ENCODE data around the gene LHPP. TPM values are rescaled to one million over a fixed set of nuclear protein-coding genes. Genes with fewer than 3 reads are reported as not detected.

Gene LHPP
- total RNA-seq, 1 donor from 2014 or later = 12.1 TPM

DNA sequence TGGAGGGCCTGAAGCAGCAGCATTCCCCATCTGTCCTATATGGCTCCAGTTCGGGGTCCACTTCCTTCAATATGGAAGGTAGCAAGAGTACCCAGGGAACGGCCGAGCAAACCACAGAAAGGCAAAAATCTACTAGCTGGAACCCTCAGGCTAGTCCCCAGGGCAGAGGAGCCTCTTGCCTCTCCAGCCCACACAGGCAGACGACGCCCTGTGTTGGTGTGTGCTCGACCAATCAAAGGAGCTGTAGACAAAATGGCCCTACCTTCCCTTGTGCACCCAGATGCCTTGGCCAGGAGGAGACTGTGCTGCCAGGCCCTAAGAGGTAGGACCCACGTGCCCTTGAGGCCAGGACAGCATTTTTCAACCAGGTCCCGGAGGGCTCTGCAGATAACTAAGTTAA lies 191.1 kb downstream of the LHPP start:
- TF ChIP-seq, protein P1, sequence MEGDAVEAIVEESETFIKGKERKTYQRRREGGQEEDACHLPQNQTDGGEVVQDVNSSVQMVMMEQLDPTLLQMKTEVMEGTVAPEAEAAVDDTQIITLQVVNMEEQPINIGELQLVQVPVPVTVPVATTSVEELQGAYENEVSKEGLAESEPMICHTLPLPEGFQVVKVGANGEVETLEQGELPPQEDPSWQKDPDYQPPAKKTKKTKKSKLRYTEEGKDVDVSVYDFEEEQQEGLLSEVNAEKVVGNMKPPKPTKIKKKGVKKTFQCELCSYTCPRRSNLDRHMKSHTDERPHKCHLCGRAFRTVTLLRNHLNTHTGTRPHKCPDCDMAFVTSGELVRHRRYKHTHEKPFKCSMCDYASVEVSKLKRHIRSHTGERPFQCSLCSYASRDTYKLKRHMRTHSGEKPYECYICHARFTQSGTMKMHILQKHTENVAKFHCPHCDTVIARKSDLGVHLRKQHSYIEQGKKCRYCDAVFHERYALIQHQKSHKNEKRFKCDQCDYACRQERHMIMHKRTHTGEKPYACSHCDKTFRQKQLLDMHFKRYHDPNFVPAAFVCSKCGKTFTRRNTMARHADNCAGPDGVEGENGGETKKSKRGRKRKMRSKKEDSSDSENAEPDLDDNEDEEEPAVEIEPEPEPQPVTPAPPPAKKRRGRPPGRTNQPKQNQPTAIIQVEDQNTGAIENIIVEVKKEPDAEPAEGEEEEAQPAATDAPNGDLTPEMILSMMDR (conservative IDR thresholded peaks at IDR 0.05; ENCODE audit: low read depth, low read length) = no peak
- DNase-seq (ENCODE audit: low read depth) = no peak
- no peak overlapping the region for H3K4me3 ChIP-seq (ENCODE audit: low read depth, low read length)

DNA sequence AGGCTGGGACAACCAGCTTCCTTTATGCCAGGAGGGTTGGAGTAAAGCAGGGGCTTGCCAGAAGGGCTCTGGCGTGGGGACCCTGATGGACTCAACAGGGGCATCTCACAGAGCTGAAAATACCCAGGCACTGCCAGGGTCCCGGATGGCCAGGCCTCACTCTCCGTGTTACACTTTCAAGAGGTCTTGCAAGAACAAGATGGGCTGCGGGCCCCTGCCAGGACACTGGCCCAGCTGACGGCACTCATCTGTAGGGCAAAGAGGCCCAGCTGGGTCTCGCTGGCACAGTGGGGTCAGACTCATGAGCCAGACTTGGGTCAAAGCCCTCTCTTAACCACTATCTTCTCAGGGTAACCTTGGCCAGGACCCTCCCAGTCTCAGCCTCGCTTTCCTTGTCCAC lies 191.7 kb downstream of the LHPP start:
- H3K4me3 ChIP-seq (ENCODE audit: low read depth, low read length) = no peak overlapping the region
- TF ChIP-seq, protein P1 (conservative IDR thresholded peaks at IDR 0.05; ENCODE audit: low read depth, low read length) = no peak
- DNase-seq (ENCODE audit: low read depth) = no peak

DNA sequence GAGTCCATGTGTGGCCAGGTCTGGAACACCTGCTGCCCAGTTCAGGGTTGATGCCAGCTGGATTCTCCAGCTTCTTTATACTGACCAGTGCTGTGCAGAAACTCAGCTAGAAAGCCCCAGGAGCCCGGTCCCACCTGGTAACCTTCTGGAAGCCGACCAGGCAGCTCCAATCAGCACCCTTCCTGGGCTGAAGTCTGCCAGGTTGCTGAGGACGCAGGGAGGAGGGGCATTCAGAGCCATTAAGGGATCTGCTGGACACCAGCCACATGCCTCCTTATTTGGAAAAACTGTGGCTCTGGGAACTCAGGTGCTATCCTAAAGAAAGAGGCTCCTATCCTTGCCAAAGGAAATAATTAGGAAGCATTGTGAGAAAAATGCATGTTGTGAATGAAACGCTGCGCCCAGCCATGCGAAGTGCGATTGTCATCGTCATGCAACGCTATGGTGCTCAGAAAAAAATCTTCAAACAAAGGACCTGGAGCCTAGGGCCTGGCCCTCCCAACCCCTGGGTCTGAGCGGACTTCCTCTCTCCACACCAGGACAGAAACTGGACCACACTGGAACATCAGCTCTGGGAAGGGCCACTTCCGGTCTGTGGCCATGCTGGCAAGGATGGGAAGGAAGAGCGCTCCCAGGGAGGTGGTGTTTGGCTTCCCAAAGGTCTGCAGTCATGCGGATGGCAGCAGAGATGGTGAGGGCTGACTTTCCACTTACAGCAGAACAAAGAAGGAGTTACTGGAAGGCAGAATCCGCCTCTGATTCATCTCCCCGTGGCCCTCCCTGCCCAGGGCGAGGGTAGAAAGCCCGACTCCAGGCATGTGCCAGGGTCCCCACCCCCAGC lies 192.4 kb downstream of the LHPP start:
- no peak overlapping the region for H3K4me3 ChIP-seq (ENCODE audit: low read depth, low read length)
- no peak for DNase-seq (ENCODE audit: low read depth)
- TF ChIP-seq, protein P1 (conservative IDR thresholded peaks at IDR 0.05; ENCODE audit: low read depth, low read length) = no peak

DNA sequence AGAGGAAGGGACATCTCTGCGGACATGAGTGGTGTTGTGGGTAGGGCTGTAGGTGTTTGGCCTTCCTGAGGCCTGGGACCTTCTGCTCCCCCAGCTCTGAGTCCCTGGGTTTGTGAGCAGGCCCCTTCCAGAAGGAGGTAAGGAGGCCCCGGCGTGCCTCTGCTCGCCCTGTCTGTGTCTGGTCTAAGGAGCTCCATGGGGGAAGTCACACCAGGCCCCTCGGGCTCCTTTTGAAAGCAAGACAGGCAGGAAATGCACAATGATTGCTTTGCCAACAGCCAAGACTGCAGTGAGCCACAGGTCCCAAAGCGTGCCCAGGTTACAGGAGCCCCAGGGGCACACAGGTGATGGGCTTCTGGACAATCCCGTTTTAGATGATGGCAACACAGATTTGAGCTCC lies 193.1 kb downstream of the LHPP start:
- TF ChIP-seq, protein P1 (conservative IDR thresholded peaks at IDR 0.05; ENCODE audit: low read depth, low read length) = no peak
- H3K4me3 ChIP-seq (ENCODE audit: low read depth, low read length) = no peak overlapping the region
- no peak for DNase-seq (ENCODE audit: low read depth)

DNA sequence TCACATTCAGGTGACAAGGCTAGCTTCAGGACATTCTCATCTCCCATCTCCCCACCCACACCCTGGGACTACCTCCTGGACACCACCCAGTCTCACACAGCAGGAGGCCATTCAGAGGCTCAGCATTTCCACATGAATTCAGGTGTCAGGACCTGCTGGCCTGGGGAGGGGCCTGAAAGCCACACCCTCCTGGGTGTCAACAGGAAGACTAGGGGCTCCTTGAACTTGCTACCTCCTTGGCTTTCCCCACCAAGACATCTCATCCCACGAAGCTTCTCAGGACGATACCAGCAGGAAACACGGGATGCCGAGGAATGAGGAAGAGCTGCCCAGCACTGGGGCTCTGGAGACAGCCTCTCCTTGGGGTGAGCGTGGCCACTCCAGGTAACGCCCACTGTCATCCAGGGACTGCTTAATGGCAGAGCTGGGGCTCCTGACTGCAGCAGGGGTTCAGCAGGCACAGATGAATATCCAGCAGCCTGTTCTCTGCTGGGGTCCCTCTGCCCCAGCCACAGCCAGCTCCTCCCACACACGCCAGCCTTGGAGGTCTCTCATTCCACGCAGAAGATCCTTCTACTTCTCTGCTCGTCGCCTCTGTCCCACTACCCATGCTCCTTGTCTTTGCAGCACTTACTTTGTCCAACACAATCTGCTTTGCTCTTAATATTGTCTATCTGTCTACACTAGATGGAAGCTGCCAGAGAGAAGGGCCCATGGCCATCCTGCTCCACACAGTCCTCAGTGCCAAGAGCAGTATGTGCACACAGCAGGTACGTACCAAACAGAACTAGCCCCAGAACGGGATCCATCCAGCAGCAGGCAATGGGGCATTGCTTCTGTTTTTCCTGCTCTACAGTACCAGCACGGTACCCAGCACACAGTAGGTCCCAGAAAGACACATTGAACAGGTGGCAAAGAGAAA lies 193.8 kb downstream of the LHPP start:
- H3K4me3 ChIP-seq (ENCODE audit: low read depth, low read length) = no peak overlapping the region

DNA sequence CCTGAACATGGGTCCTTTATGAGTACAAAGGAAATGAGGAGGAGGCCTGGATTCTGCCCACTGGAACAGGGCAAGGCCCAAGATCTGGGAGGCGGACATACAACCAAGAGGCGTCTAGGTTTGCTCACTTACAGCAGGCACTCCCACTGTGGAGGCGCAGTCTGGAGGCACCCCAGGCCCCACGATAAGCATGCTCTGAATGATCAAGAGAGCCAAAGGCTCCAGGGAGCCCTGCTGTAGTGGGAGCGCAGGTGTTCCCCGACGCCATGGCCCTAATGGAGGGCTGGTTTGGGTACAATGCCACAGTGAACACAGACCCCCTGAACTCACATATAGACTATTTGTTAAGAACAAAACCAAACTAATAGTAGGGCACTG lies 194.5 kb downstream of the LHPP start:
- no peak overlapping the region for H3K4me3 ChIP-seq (ENCODE audit: low read depth, low read length)
- DNase-seq (ENCODE audit: low read depth) = no peak
- TF ChIP-seq, protein P1 (conservative IDR thresholded peaks at IDR 0.05; ENCODE audit: low read depth, low read length) = no peak

More for the DNA sequence above, 193.8 kb downstream of the LHPP start:
- TF ChIP-seq, protein P1 (conservative IDR thresholded peaks at IDR 0.05; ENCODE audit: low read depth, low read length) = no peak
- no peak for DNase-seq (ENCODE audit: low read depth)
